Cardiac muscle cell (in vitro differentiated cells and primary cell): Measurements from ENCODE around the gene PNRC2. TPM values are rescaled to one million over a fixed set of nuclear protein-coding genes. Genes with fewer than 3 reads are reported as not detected.

Source experiments
- DNase-seq, 2 donors: peaks; one replicate each; pipeline versions ENCODE4 v3.0.0 to v3.0.0-alpha.2; 2010 to 2017; ENCODE audit warnings: low read depth in 1 of 2, low spot score in 1 of 2
- H3K27ac ChIP-seq: fragments of 200-600 bp; sonication (generic); 2 replicates; pipeline ENCODE4 v1.5.1; 2016
- H3K27me3 ChIP-seq: fragments of 200-600 bp; sonication (generic); 2 replicates; pipeline ENCODE4 v1.6.0; 2016; ENCODE audit warnings: control low read depth
- H3K36me3 ChIP-seq: fragments of 200-600 bp; sonication (generic); 2 replicates; pipeline ENCODE4 v1.5.1; 2016; ENCODE audit warnings: control low read depth
- H3K4me1 ChIP-seq: fragments of 200-600 bp; sonication (generic); 2 replicates; pipeline ENCODE4 v1.8.1; 2017; ENCODE audit warnings: low read depth, mild to moderate bottlenecking, mixed run types
- H3K4me3 ChIP-seq: fragments of 200-600 bp; sonication (generic); 2 replicates; pipeline ENCODE4 v1.5.1; 2016; ENCODE audit warnings: mild to moderate bottlenecking
- H3K9me3 ChIP-seq: fragments of 200-600 bp; sonication (generic); 2 replicates; pipeline ENCODE4 v1.5.1; 2017; ENCODE audit warnings: low read depth, mild to moderate bottlenecking, control low read depth
- polyA plus RNA-seq: library from polyadenylated mRNA; unstranded; fragments of >200 nt; fragmentation: Nextera tagmentation; extraction: Ambion mirVana; gene quantifications from 2 replicates; pipeline ENCODE4 v1.2.1, GENCODE V29; 2016
- total RNA-seq: library from RNA; depleted of rRNA; stranded (reverse); fragments of >200 nt; gene quantifications from 2 replicates; pipeline ENCODE4 v1.2.3, GENCODE V29; 2016
- TF ChIP-seq, protein P1 (sequence below): IDR thresholded peaks from 2 replicates; pipeline ENCODE4 v1.5.1; 2012; ENCODE audit warnings: low read depth, mild to moderate bottlenecking, low read length

PNRC2 gene
- total and polyA plus RNA-seq, 2 experiments from 2014 or later, result 71.7 to 87.9 TPM

DNA sequence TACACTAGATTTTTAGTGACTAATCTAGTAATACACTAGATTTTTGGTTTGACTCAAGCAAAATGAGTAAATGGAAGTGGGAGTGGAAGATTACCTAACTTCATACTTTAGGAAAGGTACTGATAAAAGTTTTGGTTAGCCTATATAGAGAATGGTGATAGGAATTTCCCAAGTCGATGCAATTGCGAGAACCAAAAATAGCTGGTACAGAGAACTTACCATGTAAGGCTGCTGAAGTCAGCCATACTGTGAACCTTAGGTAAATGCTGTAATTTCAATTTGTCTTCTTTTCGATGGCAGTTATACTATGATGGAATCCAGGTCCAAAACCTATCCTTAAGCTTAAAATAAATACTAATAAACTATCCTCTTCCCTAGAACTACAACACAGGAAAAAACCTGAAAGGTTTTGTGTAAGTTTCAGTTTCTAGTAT, 4.6 kb downstream of the PNRC2 start:
- DNase-seq, result peak in 1 of 2 donors; percentile 19
- Histone ChIP-seq H3K4me1 (peaks cover 15% of the 10 kb centered on the region), H3K4me3 (no peak overlapping the region), H3K9me3 (no peaks in the 10 kb centered on the region), H3K36me3 (peaks cover 46% of the 10 kb centered on the region), H3K27me3 (no peaks in the 10 kb centered on the region), H3K27ac (peak overlapping the region; percentile 82)
- TF ChIP-seq, protein P1, sequence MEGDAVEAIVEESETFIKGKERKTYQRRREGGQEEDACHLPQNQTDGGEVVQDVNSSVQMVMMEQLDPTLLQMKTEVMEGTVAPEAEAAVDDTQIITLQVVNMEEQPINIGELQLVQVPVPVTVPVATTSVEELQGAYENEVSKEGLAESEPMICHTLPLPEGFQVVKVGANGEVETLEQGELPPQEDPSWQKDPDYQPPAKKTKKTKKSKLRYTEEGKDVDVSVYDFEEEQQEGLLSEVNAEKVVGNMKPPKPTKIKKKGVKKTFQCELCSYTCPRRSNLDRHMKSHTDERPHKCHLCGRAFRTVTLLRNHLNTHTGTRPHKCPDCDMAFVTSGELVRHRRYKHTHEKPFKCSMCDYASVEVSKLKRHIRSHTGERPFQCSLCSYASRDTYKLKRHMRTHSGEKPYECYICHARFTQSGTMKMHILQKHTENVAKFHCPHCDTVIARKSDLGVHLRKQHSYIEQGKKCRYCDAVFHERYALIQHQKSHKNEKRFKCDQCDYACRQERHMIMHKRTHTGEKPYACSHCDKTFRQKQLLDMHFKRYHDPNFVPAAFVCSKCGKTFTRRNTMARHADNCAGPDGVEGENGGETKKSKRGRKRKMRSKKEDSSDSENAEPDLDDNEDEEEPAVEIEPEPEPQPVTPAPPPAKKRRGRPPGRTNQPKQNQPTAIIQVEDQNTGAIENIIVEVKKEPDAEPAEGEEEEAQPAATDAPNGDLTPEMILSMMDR, result no peak

DNA sequence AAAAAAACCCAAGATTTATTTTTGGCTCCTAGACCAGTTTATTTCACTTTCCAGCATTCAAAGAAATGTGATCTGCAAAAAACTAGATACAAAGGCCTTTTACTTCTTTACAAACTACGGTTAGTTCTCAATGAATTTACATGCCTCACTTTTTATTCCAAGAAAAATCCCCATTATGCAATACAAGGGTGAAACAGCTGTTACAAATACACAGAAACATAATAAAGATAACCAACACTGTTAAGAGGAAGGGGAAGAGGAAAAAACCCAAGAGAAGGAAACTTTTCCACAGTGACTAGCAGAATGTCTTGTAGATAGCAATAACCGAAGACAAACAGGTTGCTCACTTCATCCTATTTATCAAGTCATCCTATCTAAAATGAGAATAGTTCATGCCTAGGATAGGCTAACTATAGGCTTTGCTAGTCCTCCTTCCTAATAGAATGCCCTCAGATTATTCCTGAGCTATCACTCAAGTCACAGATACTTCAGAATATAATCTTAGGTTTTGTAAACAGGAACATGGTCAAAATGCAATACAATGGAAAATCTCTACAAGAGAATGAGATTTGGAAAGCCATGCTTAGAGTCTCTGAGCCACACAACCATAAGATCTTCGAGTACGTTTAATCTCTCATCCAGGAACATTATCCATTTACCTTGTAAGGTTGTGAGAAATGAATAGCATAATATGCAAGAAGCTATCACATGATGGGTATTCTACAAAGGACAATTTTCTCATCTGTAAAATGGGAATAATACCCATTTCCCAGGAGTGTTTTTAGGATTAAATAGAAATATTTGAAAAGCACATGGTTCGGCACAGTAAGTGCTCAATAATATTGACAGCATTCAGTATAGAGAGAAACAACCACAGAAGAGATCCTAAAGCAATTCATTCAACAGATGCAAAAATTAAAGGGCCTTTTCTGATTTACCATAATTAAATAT, 5.4 kb downstream of the PNRC2 start:
- H3K27me3 ChIP-seq, result no peaks in the 10 kb centered on the region
- TF ChIP-seq, protein P1, result no peak
- H3K4me3 ChIP-seq, result no peak overlapping the region
- DNase-seq, result peak in 1 of 2 donors; percentile 72
- peaks cover 15% of the 10 kb centered on the region for H3K4me1 ChIP-seq
- H3K9me3 ChIP-seq, result no peaks in the 10 kb centered on the region
- H3K27ac ChIP-seq, result peak overlapping the region; percentile 82
- H3K36me3 ChIP-seq, result peaks cover 54% of the 10 kb centered on the region

DNA sequence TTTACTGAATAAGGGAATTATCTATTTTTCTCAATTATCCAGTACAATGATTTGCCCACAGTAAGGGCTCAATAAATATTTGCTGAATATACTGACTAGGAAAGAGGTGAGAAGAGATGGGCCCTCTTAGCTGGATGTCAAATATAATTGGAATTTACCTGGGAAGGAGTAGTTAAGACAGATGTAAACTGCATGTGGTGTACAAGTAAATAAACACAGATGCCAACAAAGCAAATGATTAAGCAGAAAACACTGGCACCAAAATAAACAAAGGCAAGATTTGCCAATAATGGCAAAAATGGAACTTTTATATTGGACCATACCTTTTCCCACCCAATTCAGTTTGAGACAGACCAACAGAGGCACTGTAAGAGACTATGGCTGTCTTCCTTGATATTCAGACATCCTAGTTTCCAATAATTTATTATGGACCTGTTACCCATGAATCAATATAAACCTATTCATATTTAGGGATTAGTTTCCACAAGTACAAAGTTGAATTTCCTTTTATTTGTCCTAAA, 7.4 kb downstream of the PNRC2 start:
- no peaks in the 10 kb centered on the region for H3K27me3 ChIP-seq
- peaks cover 15% of the 10 kb centered on the region for H3K4me1 ChIP-seq
- no peak overlapping the region for H3K4me3 ChIP-seq
- TF ChIP-seq, protein P1, result no peak
- H3K9me3 ChIP-seq, result no peaks in the 10 kb centered on the region
- peaks cover 70% of the 10 kb centered on the region for H3K36me3 ChIP-seq
- DNase-seq, result no peak
- peak overlapping the region; percentile 82 for H3K27ac ChIP-seq

DNA sequence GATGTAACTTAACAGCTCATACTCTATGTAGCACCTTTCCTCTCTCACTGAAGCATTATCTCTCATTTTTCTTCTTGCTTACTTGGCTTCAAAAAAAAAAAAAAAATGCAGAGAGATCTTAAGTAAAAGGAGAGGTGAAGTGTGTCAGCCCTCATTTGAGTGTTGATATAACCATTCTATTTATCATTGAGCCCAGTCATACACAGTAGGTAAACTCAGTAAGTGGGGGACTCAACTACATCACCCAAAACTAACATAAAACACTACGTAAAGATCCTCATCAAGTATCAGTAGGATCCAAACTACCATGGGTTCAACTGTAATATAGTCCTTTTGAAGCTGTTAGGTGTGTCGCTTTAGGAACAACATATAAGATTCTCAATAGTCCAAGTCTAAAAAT, 8.2 kb downstream of the PNRC2 start:
- Histone ChIP-seq H3K27me3 (no peaks in the 10 kb centered on the region), H3K27ac (peak overlapping the region; percentile 82), H3K36me3 (peaks cover 71% of the 10 kb centered on the region), H3K4me3 (no peak overlapping the region), H3K9me3 (no peaks in the 10 kb centered on the region), H3K4me1 (peaks cover 15% of the 10 kb centered on the region)
- no peak for DNase-seq
- TF ChIP-seq, protein P1, result no peak

DNA sequence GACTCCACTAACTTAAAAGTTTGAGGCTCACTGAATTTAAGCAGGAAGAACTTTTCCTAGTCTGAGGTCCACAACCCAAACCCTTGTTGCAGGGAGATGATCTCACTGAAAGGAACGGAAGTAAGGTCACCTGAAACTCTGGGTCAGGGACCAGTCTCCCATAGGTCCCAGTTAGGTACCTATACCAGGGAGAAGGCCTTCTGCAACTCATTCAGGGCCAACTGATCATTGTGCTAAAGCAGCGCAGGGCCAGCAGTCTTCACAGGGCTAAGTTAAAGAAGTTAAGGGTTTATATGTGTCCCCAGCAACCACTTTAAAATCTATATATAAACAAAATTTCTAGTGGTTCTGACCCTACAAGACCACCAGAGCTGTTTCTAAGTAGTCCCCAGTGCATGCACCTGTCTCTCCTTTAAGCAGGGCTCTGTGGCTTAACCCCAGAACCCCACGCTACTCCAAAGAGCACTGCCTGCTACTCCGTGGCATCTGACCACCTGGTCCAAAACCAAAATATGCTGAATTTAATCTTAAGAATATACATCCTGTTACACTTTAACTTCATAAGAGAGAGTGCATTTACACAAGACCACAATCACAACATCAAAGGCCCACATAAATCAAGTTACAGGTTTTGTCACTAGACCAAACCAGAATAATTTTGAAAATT, 17.7 kb downstream of the PNRC2 start:
- H3K4me1 ChIP-seq, result peaks cover 38% of the 10 kb centered on the region
- peaks cover 9% of the 10 kb centered on the region for H3K36me3 ChIP-seq
- peak overlapping the region; percentile 59 for H3K27ac ChIP-seq
- no peak for DNase-seq
- peak overlapping the region; percentile 65 for H3K4me3 ChIP-seq
- H3K9me3 ChIP-seq, result no peaks in the 10 kb centered on the region
- H3K27me3 ChIP-seq, result no peaks in the 10 kb centered on the region
- TF ChIP-seq, protein P1, result no peak
